HL-60 (cell line): ENCODE measurements around the gene STIM2.

ENCODE experiments used
- DNase-seq, 2 experiments: peaks; one replicate each; pipeline ENCODE4 v3.0.0-alpha.2; 2010 to 2020; ENCODE audit warnings: low read depth in 1 of 2, low spot score in 1 of 2
- H3K27ac ChIP-seq: fragments of 250-450 bp; sonication (Bioruptor Pico); replicated peaks from 2 replicates; pipeline ENCODE4 v1.5.1; 2020; ENCODE audit warnings: mild to moderate bottlenecking, moderate library complexity
- H3K27me3 ChIP-seq: fragments of 250-450 bp; sonication (Bioruptor Pico); 2 replicates; pipeline ENCODE4 v1.5.1; 2021; ENCODE audit warnings: mild to moderate bottlenecking, moderate library complexity; ENCODE audit not compliant: insufficient read depth, poor library complexity, severe bottlenecking
- H3K4me3 ChIP-seq: replicated peaks from 2 replicates; pipeline ENCODE4 v1.5.1; 2011; ENCODE audit warnings: mild to moderate bottlenecking, control low read depth, low read length; ENCODE audit not compliant: insufficient read depth
- GABPA ChIP-seq: IDR thresholded peaks from 2 replicates; pipeline ENCODE4 v1.6.1; 2012; ENCODE audit warnings: low read depth
- POLR2AphosphoS5 ChIP-seq: IDR thresholded peaks from 2 replicates; pipeline ENCODE4 v1.6.1; 2012; ENCODE audit warnings: low read depth
- SPI1 ChIP-seq: IDR thresholded peaks from 2 replicates; pipeline ENCODE4 v1.6.1; 2012; ENCODE audit warnings: low read depth, mild to moderate bottlenecking, borderline replicate concordance
- TF ChIP-seq, protein P1 (sequence below): IDR thresholded peaks from 2 replicates; pipeline ENCODE4 v1.6.1; 2012; ENCODE audit warnings: low read depth; ENCODE audit not compliant: insufficient replicate concordance
- TF ChIP-seq, protein P2 (sequence below): IDR thresholded peaks from one replicate; pipeline ENCODE4 v1.5.1; 2011; ENCODE audit warnings: low read length, control low read depth, inconsistent platforms; ENCODE audit not compliant: insufficient read depth

Gene STIM2

DNA sequence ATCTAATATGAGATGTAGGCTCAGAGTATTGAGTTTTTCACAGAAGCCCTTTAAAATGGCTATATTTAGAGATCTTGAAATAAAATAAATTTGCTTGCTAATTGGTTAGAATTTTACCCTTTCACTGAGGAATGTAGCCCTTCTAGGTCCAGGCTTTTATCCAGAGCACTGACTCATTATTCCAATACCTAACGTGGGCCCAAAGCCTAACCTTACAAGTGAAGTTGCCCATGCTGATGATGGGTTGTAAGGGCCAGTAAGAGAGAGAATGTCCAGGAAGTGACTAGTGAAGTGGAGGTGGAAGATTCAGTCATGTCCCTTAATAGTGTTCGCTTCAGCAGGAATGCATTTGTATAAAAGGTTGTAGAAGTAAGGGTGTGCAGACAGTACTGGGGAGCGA is 155.9 kb downstream of the STIM2 start:
- TF ChIP-seq, protein P1, sequence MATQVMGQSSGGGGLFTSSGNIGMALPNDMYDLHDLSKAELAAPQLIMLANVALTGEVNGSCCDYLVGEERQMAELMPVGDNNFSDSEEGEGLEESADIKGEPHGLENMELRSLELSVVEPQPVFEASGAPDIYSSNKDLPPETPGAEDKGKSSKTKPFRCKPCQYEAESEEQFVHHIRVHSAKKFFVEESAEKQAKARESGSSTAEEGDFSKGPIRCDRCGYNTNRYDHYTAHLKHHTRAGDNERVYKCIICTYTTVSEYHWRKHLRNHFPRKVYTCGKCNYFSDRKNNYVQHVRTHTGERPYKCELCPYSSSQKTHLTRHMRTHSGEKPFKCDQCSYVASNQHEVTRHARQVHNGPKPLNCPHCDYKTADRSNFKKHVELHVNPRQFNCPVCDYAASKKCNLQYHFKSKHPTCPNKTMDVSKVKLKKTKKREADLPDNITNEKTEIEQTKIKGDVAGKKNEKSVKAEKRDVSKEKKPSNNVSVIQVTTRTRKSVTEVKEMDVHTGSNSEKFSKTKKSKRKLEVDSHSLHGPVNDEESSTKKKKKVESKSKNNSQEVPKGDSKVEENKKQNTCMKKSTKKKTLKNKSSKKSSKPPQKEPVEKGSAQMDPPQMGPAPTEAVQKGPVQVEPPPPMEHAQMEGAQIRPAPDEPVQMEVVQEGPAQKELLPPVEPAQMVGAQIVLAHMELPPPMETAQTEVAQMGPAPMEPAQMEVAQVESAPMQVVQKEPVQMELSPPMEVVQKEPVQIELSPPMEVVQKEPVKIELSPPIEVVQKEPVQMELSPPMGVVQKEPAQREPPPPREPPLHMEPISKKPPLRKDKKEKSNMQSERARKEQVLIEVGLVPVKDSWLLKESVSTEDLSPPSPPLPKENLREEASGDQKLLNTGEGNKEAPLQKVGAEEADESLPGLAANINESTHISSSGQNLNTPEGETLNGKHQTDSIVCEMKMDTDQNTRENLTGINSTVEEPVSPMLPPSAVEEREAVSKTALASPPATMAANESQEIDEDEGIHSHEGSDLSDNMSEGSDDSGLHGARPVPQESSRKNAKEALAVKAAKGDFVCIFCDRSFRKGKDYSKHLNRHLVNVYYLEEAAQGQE: no peak
- TF ChIP-seq GABPA: no peak
- TF ChIP-seq, protein P2, sequence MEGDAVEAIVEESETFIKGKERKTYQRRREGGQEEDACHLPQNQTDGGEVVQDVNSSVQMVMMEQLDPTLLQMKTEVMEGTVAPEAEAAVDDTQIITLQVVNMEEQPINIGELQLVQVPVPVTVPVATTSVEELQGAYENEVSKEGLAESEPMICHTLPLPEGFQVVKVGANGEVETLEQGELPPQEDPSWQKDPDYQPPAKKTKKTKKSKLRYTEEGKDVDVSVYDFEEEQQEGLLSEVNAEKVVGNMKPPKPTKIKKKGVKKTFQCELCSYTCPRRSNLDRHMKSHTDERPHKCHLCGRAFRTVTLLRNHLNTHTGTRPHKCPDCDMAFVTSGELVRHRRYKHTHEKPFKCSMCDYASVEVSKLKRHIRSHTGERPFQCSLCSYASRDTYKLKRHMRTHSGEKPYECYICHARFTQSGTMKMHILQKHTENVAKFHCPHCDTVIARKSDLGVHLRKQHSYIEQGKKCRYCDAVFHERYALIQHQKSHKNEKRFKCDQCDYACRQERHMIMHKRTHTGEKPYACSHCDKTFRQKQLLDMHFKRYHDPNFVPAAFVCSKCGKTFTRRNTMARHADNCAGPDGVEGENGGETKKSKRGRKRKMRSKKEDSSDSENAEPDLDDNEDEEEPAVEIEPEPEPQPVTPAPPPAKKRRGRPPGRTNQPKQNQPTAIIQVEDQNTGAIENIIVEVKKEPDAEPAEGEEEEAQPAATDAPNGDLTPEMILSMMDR: no peak
- TF ChIP-seq SPI1: no peak
- TF ChIP-seq POLR2AphosphoS5: no peak
- no peak for DNase-seq
- Histone ChIP-seq H3K27ac (no peak overlapping the region), H3K27me3 (no peaks in the 10 kb centered on the region), H3K4me3 (no peak overlapping the region)

DNA sequence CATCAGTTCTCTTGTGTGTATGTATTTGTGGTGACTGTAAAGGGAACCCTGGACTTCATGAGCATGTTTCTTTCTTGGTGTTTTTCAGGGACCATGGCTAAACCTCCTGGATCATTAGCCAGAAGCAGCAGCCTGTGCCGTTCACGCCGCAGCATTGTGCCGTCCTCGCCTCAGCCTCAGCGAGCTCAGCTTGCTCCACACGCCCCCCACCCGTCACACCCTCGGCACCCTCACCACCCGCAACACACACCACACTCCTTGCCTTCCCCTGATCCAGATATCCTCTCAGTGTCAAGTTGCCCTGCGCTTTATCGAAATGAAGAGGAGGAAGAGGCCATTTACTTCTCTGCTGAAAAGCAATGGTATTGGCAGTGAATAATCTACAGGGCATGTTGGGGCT is 157.0 kb downstream of the STIM2 start:
- H3K27me3 ChIP-seq: no peaks in the 10 kb centered on the region
- no peak for TF ChIP-seq SPI1
- TF ChIP-seq GABPA: no peak
- TF ChIP-seq, protein P1: no peak
- no peak for TF ChIP-seq POLR2AphosphoS5
- TF ChIP-seq, protein P2: no peak
- no peak overlapping the region for H3K27ac ChIP-seq
- DNase-seq: no peak
- H3K4me3 ChIP-seq: no peak overlapping the region

DNA sequence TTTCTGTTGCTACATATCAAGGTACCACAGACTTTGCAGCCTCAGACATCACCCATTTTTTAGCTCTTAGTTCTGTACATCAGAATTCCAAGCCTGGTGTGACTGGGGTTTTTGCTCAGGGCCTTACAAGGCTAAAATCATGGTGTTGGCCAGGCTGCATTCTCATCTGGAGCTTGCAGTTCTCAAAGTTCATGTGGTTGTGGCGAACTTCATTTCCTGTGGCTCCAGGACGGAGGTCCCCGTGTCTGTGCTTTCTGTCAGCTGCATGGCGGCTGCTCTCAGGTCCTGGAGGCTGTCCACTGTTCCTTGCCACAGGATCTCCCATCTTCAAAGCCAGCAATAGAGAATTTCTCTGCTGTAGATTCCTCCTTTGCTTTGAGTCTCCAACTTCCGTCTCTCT is 157.4 kb downstream of the STIM2 start:
- H3K27ac ChIP-seq: no peak overlapping the region
- no peaks in the 10 kb centered on the region for H3K27me3 ChIP-seq
- DNase-seq: no peak
- TF ChIP-seq, protein P1: no peak
- TF ChIP-seq, protein P2: no peak
- no peak for TF ChIP-seq POLR2AphosphoS5
- TF ChIP-seq SPI1: no peak
- no peak for TF ChIP-seq GABPA
- H3K4me3 ChIP-seq: no peak overlapping the region
